IMR-90 (cell line): Measurements from ENCODE around the gene AQP12B. TPM values are rescaled to one million over a fixed set of nuclear protein-coding genes. Genes with fewer than 3 reads are reported as not detected.
A peak's percentile ranks its signal among the peaks of the same experiment; 100 is the strongest.

Experiments
- ATAC-seq: fragments of 200-7000 bp; cut with Tn5 transposase; 2 replicates; pipeline ENCODE4 v1.9.1; 2020; ENCODE audit warnings: low read depth, mild to moderate bottlenecking, moderate library complexity
- BruUV-seq: library from RNA; stranded (reverse); fragments of 400-500 nt; replicated peaks from 2 replicates; lab custom pipeline; 2021; lab: Mats Ljungman, UMichigan
- CTCF ChIA-PET: fragments of 300-600 bp; formaldehyde crosslinking; extraction: SDS; loops from one replicate; lab custom pipeline; 2021; ENCODE audit warnings: antibody characterized with exemption; lab: Yijun Ruan, JAX
- POLR2A ChIA-PET: fragments of 300-600 bp; sonication (Branson Sonifier 250); formaldehyde crosslinking; loops from one replicate; lab custom pipeline; 2022; ENCODE audit warnings: antibody characterized with exemption; ENCODE audit not compliant: unreplicated experiment; lab: Charles Lee
- DNase-seq: peaks from one replicate; pipeline ENCODE4 v3.0.0; 2013
- H2AFZ ChIP-seq: replicated peaks from 2 replicates; pipeline ENCODE3; 2013; ENCODE audit warnings: low read length, mild to moderate bottlenecking; ENCODE audit not compliant: poor library complexity
- H2AK5ac ChIP-seq: 2 replicates; pipeline ENCODE4 v1.6.1; 2013; ENCODE audit warnings: low read depth, low read length, inconsistent platforms
- H2AK9ac ChIP-seq: replicated peaks from 2 replicates; pipeline ENCODE3; 2013; ENCODE audit warnings: mild to moderate bottlenecking, low read depth, low read length, moderate library complexity; ENCODE audit not compliant: poor library complexity
- H2BK120ac ChIP-seq: 2 replicates; pipeline ENCODE4 v1.6.1; 2013; ENCODE audit warnings: low read depth, low read length, inconsistent platforms
- H2BK15ac ChIP-seq: 3 replicates; pipeline ENCODE4 v1.6.1; 2013; ENCODE audit warnings: low read depth, low read length, inconsistent platforms
- H2BK20ac ChIP-seq: 2 replicates; pipeline ENCODE4 v1.6.1; 2013; ENCODE audit warnings: low read depth, mild to moderate bottlenecking, inconsistent platforms, low read length, moderate library complexity
- H2BK5ac ChIP-seq: 2 replicates; pipeline ENCODE4 v1.6.1; 2013; ENCODE audit warnings: mild to moderate bottlenecking, low read depth, low read length, inconsistent platforms; ENCODE audit not compliant: poor library complexity, severe bottlenecking
- H3K14ac ChIP-seq: replicated peaks from 2 replicates; pipeline ENCODE4 v1.6.1; 2013; ENCODE audit warnings: low read depth, low read length, inconsistent platforms
- H3K18ac ChIP-seq: 2 replicates; pipeline ENCODE4 v1.6.1; 2013; ENCODE audit warnings: low read depth, low read length, control low read depth
- H3K23ac ChIP-seq: 2 replicates; pipeline ENCODE4 v1.6.1; 2013; ENCODE audit warnings: low read depth, low read length, inconsistent platforms
- H3K27ac ChIP-seq: 2 replicates; pipeline ENCODE4 v1.5.1; 2013; ENCODE audit warnings: mild to moderate bottlenecking, control low read depth, low read length; ENCODE audit not compliant: insufficient read depth
- H3K27me3 ChIP-seq: 2 replicates; pipeline ENCODE4 v1.6.1; 2013; ENCODE audit warnings: low read length; ENCODE audit not compliant: control insufficient read depth, insufficient read depth
- H3K36me3 ChIP-seq: 2 replicates; pipeline ENCODE4 v1.6.1; 2013; ENCODE audit warnings: low read length, mixed read lengths; ENCODE audit not compliant: control insufficient read depth, insufficient read depth
- H3K4ac ChIP-seq: 2 replicates; pipeline ENCODE4 v1.6.1; 2013; ENCODE audit warnings: low read depth, low read length, inconsistent platforms
- H3K4me1 ChIP-seq: 2 replicates; pipeline ENCODE4 v1.6.1; 2013; ENCODE audit warnings: low read length, mixed read lengths; ENCODE audit not compliant: control insufficient read depth, insufficient read depth
- H3K4me2 ChIP-seq: 2 replicates; pipeline ENCODE4 v1.6.1; 2013; ENCODE audit warnings: low read depth, mild to moderate bottlenecking, control low read depth, low read length, moderate library complexity
- H3K4me3 ChIP-seq: 2 replicates; pipeline ENCODE4 v1.5.1; 2013; ENCODE audit warnings: low read depth, mild to moderate bottlenecking, control low read depth, low read length, moderate library complexity; ENCODE audit not compliant: insufficient read depth
- H3K56ac ChIP-seq: 2 replicates; pipeline ENCODE4 v1.6.1; 2013; ENCODE audit warnings: low read length, inconsistent platforms; ENCODE audit not compliant: insufficient read depth; ENCODE audit errors: extremely low read depth
- H3K79me1 ChIP-seq, 2 experiments: 2 replicates each; pipeline ENCODE4 v1.6.1; 2013; ENCODE audit warnings: low read length in 2 of 2, inconsistent platforms in 1 of 2, low read depth in 1 of 2
- H3K9ac ChIP-seq: 2 replicates; pipeline ENCODE4 v1.6.1; 2013; ENCODE audit warnings: low read depth, low read length, control low read depth
- H3K9me1 ChIP-seq: 2 replicates; pipeline ENCODE4 v1.6.1; 2013; ENCODE audit warnings: low read length, inconsistent platforms; ENCODE audit not compliant: insufficient read depth
- H3K9me3 ChIP-seq: 2 replicates; pipeline ENCODE4 v1.6.1; 2013; ENCODE audit warnings: low read length; ENCODE audit not compliant: control insufficient read depth, insufficient read depth
- H4K20me1 ChIP-seq: 2 replicates; pipeline ENCODE4 v1.6.1; 2013; ENCODE audit warnings: low read length, inconsistent platforms; ENCODE audit not compliant: insufficient read depth
- H4K5ac ChIP-seq: 2 replicates; pipeline ENCODE4 v1.6.1; 2013; ENCODE audit warnings: mild to moderate bottlenecking, low read depth, low read length, control low read depth
- H4K8ac ChIP-seq, 2 experiments: 2 replicates each; pipeline ENCODE4 v1.6.1; 2013; ENCODE audit warnings: low read depth in 2 of 2, low read length in 2 of 2, control low read depth in 1 of 2, inconsistent platforms in 1 of 2
- H4K91ac ChIP-seq: 2 replicates; pipeline ENCODE4 v1.6.1; 2013; ENCODE audit warnings: low read depth, low read length, inconsistent platforms; ENCODE audit not compliant: insufficient read depth
- BHLHE40 ChIP-seq: fragments of 150-350 bp; IDR thresholded peaks from 2 replicates; pipeline ENCODE4 v1.6.1; 2016; ENCODE audit warnings: mild to moderate bottlenecking, low read depth, low read length
- ELK1 ChIP-seq: fragments of 150-350 bp; IDR thresholded peaks from 2 replicates; pipeline ENCODE4 v1.6.1; 2016; ENCODE audit warnings: low read depth, mild to moderate bottlenecking, low read length, moderate library complexity, borderline replicate concordance
- FOS ChIP-seq: fragments of 150-350 bp; IDR thresholded peaks from 2 replicates; pipeline ENCODE4 v1.6.1; 2016; ENCODE audit warnings: low read depth, low read length
- MAFK ChIP-seq: IDR thresholded peaks from 2 replicates; pipeline ENCODE4 v1.6.1; 2012; ENCODE audit warnings: low read depth, low read length, improper control_type of control experiment
- MAZ ChIP-seq: IDR thresholded peaks from 2 replicates; pipeline ENCODE4 v1.6.1; 2012; ENCODE audit warnings: low read depth, mild to moderate bottlenecking, low read length, improper control_type of control experiment, moderate library complexity, borderline replicate concordance
- NFE2L2 ChIP-seq: fragments of 150-350 bp; IDR thresholded peaks from 2 replicates; pipeline ENCODE4 v1.6.1; 2016; ENCODE audit warnings: low read depth, mild to moderate bottlenecking, low read length
- POLR2A ChIP-seq: IDR thresholded peaks from 2 replicates; pipeline ENCODE4 v1.6.1; 2012; ENCODE audit warnings: mild to moderate bottlenecking, low read depth, low read length
- RAD21 ChIP-seq: IDR thresholded peaks from 2 replicates; pipeline ENCODE4 v1.6.1; 2012; ENCODE audit warnings: low read length, improper control_type of control experiment
- RCOR1 ChIP-seq: IDR thresholded peaks from 2 replicates; pipeline ENCODE4 v1.6.1; 2012; ENCODE audit warnings: mild to moderate bottlenecking, low read length, improper control_type of control experiment; ENCODE audit not compliant: insufficient replicate concordance
- RFX5 ChIP-seq: IDR thresholded peaks from 2 replicates; pipeline ENCODE4 v1.8.0; 2012; ENCODE audit warnings: low read depth, mild to moderate bottlenecking, low read length, moderate library complexity
- SMC3 ChIP-seq: fragments of 150-350 bp; IDR thresholded peaks from 2 replicates; pipeline ENCODE4 v1.6.1; 2016; ENCODE audit warnings: low read depth, mild to moderate bottlenecking, antibody characterized with exemption, low read length, moderate library complexity
- USF2 ChIP-seq: fragments of 150-350 bp; IDR thresholded peaks from 2 replicates; pipeline ENCODE4 v1.6.1; 2017; ENCODE audit warnings: mild to moderate bottlenecking, antibody characterized with exemption, low read length, low read depth
- WGBS, 2 experiments: methylation state at CpG; one replicate each; pipeline versions ENCODE4 v1.1.5 to v1.1.7; 2013; ENCODE audit warnings: missing lambda C conversion rate in 2 of 2; ENCODE audit not compliant: insufficient read length in 1 of 2; ENCODE audit errors: extremely low coverage in 2 of 2; 5-methylcytosine and 5-hydroxymethylcytosine counted together
- dilution Hi-C: fragments of 300-500 bp; cut with HindIII; formaldehyde crosslinking; loops from one replicate; pipeline ENCODE4 v1.14.3; 2018; ENCODE audit warnings: low sequenced_read_pairs; ENCODE audit not compliant: unreplicated experiment
- in situ Hi-C: fragments of 300-500 bp; cut with MboI; formaldehyde crosslinking; loops from 3 replicates; pipeline ENCODE4 v1.14.3; 2019; ENCODE audit warnings: low sequenced_read_pairs, inconsistent platforms, mixed read lengths
- intact Hi-C: fragments of 100-400 bp; cut with micrococcal nuclease; formaldehyde crosslinking; loops from 2 replicates; pipeline ENCODE4 v1.10.0; 2022
- polyA plus RNA-seq, 3 experiments: library from polyadenylated mRNA; depleted of rRNA; stranded (reverse); fragments of >200 nt; gene quantifications; 2 replicates each; pipeline ENCODE4 v1.2.3, GENCODE V29; 2012; ENCODE audit warnings: low replicate concordance in 1 of 3
- total RNA-seq: library from RNA; depleted of rRNA; stranded (reverse); fragments of >200 nt; gene quantifications from 2 replicates; pipeline ENCODE4 v1.2.3, GENCODE V29; 2012
- TF ChIP-seq, protein P1 (sequence below): conservative IDR thresholded peaks from 2 replicates; pipeline ENCODE4 v1.5.1; 2012; ENCODE audit warnings: mild to moderate bottlenecking, low read depth, low read length, improper control_type of control experiment

Gene AQP12B
- total and polyA plus RNA-seq, 2 of the 4 experiments (the other 2 are of a cell fraction): not detected

- no peak for TF ChIP-seq RCOR1
Measured at GRCh38 chr2:240628808-240629618, 53.7 kb downstream of the AQP12B start (continued).

DNA sequence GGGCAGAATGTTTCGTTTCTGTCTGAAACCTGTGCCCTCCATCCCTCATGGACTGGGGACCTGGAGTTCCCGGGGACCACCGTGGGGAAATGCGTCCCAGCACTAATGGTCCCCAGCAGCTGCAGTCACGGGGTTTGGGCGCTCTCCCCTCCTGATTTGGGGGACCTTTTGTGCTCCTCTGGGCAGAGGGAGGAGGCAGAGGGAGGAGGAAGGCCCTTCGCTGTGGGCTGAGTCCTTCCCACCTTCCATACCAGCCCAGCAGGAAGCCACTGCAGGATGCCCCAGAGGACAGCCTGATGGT lies 54.2 kb downstream of the AQP12B start:
- no peak for DNase-seq
- CTCF ChIA-PET: no interaction called here
- Histone ChIP-seq H3K4me3 (no peak overlapping the region), H2BK5ac (no peak overlapping the region), H2AK5ac (no peak overlapping the region), H3K18ac (no peak overlapping the region), H3K27ac (no peak overlapping the region), H3K4me2 (no peak overlapping the region), H2BK15ac (no peak overlapping the region), H2AK9ac (no peak overlapping the region), H4K20me1 (no peaks in the 10 kb centered on the region), H3K9me1 (no peaks in the 10 kb centered on the region), H3K4me1 (peaks cover 2% of the 10 kb centered on the region; the same call in 1 of the 2 replicates), H3K56ac (no peak overlapping the region), H2AFZ (peak overlapping the region; percentile 8), H3K14ac (no peak overlapping the region), H4K8ac (no peak overlapping the region), H4K91ac (no peak overlapping the region), H3K23ac (no peak overlapping the region), H2BK20ac (no peak overlapping the region), H3K79me1 (no peaks in the 10 kb centered on the region), H4K5ac (no peak overlapping the region), H3K9ac (no peak overlapping the region), H2BK120ac (no peak overlapping the region), H3K27me3 (peaks cover 12% of the 10 kb centered on the region; the same call in 1 of the 2 replicates), H3K4ac (no peak overlapping the region), H3K9me3 (peaks cover 4% of the 10 kb centered on the region; the same call in 1 of the 2 replicates), H3K36me3 (no peaks in the 10 kb centered on the region)
- dilution Hi-C loops (no loop called here), intact Hi-C loops (no loop called here), in situ Hi-C loops (no loop called here)
- BruUV-seq: no TSS peak
- TF ChIP-seq NFE2L2: no peak
- TF ChIP-seq FOS: no peak
- TF ChIP-seq RCOR1: no peak
- no peak for TF ChIP-seq BHLHE40
- TF ChIP-seq MAZ: no peak
- TF ChIP-seq, protein P1, sequence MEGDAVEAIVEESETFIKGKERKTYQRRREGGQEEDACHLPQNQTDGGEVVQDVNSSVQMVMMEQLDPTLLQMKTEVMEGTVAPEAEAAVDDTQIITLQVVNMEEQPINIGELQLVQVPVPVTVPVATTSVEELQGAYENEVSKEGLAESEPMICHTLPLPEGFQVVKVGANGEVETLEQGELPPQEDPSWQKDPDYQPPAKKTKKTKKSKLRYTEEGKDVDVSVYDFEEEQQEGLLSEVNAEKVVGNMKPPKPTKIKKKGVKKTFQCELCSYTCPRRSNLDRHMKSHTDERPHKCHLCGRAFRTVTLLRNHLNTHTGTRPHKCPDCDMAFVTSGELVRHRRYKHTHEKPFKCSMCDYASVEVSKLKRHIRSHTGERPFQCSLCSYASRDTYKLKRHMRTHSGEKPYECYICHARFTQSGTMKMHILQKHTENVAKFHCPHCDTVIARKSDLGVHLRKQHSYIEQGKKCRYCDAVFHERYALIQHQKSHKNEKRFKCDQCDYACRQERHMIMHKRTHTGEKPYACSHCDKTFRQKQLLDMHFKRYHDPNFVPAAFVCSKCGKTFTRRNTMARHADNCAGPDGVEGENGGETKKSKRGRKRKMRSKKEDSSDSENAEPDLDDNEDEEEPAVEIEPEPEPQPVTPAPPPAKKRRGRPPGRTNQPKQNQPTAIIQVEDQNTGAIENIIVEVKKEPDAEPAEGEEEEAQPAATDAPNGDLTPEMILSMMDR: no peak
- no peak for TF ChIP-seq SMC3
- TF ChIP-seq ELK1: no peak
- no peak for TF ChIP-seq POLR2A
- no peak for TF ChIP-seq RAD21
- TF ChIP-seq RFX5: no peak
- no peak for TF ChIP-seq USF2
- TF ChIP-seq MAFK: no peak
- POLR2A ChIA-PET: no interaction called here
- ATAC-seq: no peak
- no CpG with 5 or more reads among the region's 7 CpGs for WGBS, 2 experiments
